NCI-H2196 (cell line): ENCODE measurements around the gene TIPARP.

ENCODE experiments used
- DNase-seq: peaks from one replicate; lab custom pipeline; 2025; ENCODE audit not compliant: unreplicated experiment; lab: John Stamatoyannopoulos, UW

Gene TIPARP, protein sequence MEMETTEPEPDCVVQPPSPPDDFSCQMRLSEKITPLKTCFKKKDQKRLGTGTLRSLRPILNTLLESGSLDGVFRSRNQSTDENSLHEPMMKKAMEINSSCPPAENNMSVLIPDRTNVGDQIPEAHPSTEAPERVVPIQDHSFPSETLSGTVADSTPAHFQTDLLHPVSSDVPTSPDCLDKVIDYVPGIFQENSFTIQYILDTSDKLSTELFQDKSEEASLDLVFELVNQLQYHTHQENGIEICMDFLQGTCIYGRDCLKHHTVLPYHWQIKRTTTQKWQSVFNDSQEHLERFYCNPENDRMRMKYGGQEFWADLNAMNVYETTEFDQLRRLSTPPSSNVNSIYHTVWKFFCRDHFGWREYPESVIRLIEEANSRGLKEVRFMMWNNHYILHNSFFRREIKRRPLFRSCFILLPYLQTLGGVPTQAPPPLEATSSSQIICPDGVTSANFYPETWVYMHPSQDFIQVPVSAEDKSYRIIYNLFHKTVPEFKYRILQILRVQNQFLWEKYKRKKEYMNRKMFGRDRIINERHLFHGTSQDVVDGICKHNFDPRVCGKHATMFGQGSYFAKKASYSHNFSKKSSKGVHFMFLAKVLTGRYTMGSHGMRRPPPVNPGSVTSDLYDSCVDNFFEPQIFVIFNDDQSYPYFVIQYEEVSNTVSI

DNA sequence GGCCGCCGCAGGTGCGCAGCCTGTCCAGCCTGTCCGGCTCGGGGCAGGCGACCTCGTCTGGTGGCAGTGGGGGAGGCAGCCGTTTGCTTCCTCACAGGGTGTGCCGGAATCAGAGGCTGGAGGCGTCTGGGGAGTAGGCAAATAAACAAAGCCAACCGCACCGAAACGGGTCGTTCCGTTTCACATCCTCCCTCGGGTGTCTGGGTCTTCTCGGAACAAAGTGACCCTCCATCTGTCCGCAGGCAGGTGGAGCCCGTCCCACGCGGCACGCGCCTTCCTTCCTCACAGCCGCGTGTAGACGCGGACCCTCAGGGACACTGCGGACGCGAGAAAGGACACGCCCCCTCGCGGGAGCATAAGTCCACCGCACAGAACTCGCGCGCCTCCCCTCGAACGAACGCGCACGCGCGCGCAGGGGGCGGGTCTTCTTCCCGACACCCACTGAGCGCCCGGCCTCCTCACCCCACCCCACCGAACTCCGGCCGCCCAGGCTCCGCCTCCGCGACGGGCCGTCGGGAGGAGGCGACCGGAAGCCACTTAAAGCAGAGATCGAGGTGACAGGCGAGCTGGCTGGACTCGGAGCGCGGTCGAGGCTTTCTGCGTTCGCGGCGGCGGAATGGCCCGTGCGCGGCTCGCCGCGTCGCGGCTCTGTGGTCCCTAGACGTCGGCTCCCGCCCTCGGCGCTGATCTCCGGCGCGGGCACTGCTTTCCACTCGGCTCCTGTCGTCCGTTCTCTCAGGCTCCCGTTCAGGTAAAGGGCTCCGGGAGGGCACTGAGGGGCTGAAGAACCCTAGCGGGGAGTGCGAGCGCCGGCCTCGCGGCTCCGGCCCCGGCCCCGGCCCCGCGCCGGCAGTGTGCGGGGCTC lies at the start of gene TIPARP:
Gene TIPARP, plus strand, starts transcription at position 545 of the 865 bp plus-strand sequence. CDS start 3,108 bp downstream, outside the sequence.
- peak; percentile 100 for DNase-seq

DNA sequence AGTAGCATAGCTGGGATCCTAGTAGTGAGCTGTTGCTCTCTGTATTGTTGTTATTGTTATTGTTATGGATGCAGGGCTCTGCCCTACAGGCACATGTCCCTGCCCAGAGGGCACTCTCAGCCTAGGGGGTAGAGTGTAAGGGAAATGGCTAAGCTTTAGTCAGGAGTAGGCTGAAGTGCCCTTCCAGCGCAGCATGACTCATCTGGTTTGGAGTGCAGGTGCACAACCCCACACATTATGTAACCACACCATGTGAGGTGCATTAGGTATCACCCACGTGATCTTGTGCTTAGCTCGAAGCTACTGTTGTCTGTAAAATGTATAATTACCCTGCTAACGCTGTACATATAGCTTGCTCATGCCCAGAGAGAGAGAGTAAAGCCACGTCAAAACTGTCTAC lies 48.3 kb upstream of the TIPARP start:
- peak; percentile 42 for DNase-seq

DNA sequence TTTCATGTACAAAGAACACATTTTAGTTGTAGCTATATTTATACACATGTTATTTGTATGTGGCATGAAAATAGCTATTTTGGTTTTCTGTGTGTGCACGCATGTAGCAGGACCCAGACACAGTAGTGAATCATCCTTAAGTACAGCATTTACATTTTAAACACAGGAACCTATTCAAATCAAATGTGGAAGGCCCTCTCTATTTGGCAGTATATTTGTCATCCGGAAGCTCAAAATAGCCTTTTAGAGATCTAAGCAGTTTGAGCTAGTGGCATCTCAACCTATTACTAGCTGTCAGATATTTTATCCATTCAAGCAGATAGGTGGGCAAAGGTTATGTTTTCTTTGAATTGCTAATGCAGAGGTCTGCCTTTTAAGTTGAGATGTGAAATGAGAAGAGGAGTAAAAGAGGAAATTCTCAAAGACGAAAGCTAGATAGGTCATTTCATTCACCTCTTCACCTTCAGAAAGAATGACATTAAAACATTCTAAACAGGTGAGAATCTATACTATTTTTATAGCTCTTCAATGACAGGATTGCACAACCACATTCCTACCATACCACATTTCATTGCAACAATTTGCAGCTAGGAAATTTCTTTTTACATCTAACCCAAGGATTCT lies 46.3 kb upstream of the TIPARP start:
- no peak for DNase-seq

DNA sequence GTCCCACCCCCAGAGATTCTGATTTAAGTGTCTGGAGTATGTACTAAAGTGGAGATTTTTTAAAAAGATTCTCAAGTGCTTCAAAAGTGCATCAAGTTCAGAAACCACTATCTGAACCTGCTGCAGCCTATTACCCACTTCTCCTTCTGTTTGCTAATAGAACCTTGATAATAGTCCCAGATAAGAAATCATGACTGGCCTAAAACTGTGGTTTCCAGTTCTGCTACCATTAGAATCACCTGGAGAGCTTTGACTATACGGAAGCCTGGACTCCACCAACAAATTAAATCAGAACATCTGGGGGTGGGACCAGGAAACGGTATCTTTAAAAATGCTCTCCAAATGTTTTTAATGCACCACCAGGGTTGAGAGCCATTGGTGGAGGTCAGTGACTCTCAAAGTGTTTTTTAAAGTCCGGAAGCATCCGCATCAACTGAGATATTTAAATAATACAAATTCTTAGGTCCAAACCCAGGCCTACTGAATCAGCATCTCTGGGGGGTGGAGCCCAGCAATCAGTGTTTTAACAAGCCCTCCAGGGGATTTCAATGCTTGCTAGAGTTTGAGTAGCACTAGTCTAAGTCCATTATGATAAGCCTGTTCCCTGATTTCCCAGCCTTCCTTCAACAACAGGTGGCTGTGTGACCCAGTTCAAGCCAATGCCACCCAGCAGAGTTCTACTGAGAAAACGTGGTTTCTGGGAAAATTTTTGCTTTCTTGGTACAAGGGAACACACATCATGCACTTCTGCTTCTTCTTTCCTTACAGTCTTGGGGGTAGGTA lies 45.4 kb upstream of the TIPARP start:
- DNase-seq = no peak

DNA sequence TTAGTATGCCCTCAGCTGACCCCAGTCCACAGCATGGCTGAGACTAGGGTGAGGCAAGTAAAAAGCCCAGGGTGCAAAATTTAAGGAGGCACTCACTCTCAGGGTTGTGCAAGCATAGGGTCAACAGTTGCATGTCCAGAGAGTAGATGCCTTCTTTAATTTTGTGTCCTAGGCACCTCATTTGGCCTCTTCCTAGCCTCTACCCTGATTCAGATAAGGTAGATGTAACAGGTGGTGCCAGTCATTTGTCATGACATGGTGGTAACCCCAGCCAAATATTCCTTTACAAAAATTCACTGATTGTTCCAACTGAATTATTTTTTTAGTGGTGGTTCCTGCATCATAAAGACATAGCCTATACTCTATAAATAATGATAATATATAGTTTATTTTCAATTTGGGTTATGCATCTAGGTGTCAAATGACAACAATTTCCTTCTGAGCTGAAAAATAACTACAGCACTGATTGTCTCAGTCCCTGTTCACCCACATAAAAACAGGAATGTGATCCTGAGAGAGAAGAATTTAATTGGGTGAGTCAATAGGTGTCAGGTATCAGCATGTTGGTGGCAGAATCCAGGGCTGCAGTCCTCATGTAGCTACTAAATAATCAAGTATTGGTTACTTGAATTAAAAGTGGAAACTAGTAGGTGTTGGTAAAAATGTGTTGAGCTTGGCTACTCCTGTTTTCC lies 44.2 kb upstream of the TIPARP start:
- DNase-seq = no peak

DNA sequence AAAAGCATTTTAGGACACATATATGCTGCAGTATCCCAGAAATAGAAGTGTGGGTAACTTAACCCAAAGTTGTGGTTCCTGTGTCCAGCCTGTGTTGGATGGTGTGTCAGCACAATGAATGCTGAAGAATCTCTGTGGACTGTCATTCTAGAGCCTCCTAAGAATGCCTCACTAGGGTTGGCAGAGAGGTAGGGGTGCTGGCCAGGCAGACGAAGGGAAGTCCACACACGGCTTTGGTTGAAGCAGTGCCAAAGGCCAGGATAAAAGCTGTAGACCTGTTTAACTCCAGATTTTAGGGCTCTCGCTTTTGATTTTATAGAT lies 43.7 kb upstream of the TIPARP start:
- DNase-seq = no peak

DNA sequence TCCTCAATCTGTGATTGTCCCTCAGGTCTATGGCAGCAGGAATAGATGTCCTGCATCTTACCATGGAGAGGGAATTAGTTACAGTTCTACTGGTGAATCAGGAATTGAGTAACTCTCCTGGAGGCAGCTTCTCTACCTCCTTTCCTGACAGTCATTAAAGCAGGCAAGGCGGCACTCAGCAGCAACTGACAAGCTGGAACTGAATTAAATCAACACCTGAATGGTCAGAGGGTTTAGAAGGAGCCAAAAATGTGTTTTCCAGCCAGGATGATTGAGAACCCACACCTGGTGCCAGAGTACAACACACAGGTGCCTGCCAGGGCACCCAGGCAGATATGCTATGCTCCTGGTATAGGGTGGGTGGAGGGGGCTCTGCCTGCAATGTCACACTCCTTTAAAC lies 43.1 kb upstream of the TIPARP start:
- no peak for DNase-seq

DNA sequence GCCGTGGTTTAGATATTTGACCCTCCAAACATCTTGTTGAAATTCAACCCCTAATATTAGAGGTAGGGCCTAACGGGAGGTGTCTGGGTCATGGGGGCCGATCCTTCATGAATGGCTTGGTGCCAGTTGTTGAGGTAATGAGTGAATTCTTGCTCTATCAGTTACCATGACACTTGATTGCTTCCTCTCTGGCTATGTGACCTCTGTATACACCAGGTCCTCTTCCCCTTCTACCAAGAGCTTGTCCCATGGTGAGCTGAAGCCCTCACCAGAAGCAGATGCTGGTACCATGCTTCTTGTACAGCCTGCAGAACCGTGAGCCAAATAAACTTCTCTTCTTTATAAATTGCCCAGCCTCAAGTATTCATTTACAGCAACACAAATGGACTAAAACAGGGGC lies 41.8 kb upstream of the TIPARP start:
- no peak for DNase-seq

DNA sequence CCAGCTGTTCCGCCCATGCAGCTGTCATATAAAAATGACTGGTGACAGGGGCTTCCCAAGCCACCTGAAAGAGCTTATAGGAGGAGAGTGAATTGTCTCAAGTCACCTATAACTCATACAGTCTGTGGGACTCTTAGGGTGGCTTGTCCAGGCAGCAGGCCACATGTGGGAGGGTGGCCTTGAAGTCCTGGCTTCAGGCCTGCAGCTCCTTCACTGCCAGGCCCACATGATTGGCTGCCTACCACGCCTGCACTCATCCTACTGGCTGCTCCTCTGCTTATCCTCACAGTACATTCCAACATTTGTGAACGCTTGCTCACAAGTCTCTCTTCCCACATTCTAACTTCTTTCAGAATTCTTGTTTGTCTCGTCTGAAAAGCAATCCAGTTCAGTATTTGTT lies 41.1 kb upstream of the TIPARP start:
- DNase-seq = no peak

DNA sequence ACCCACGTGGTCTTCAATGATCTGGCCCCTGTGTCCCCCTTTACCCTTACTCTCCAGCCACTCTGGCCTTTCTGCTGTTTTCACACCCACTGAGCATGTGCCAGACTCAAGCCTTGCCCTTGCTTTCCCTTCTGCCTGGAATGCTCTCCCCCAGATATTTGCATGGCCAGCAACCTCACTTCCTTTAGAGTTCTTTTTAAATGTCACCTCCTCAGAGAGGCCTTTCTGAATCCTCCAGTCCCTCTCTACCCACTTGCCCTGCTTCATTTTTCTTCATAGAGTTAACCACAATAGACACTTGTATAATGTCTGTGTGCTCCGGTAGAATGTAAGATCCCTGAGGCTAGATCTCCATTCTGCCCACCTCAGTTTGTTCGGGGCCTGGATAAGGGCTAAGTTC lies 39.4 kb upstream of the TIPARP start:
- DNase-seq = no peak

DNA sequence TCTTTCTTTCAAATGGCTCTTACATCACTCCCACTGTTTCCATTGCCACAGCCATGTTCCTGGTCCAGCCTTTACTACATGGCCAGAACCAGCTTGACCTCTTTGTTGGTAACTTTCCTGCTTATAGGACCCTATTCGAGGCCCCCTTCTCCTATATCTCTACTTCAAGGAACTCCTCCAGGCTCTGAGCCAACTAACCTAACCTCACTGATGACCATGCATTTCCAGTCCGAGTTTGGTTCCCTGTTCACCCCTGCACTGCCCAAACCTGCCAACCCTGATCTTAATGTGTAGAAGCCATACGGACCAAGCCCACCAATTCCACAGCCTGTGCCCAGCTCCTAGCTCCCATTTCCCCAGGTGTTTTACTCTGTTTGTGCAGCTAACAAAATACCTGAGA lies 38.4 kb upstream of the TIPARP start:
- DNase-seq = no peak

DNA sequence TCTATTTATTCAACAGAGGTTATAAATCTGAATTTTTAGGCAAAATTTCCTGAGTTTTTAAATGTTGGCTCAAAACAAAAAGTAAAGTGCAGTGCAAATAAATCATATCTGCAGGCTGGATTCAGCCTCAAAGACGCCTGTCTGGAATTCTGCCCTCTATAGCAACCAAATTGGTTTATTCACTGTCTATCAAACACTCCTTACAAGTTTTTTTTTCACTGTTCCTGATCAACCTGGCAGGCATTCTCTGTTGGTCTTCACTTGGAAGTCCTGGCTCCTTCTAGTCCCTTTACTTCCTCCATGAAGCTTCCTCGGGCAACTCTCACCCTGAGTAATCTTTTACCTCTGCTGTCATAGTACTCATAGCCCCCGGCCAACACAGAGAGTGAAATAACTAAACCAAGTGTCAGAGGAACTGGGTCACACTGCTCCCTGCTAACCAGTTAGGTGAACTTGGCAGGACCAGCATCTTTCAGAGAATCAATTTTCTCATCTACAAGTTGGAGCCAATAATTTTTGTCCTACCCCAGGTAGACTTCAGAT lies 36.8 kb upstream of the TIPARP start:
- no peak for DNase-seq

DNA sequence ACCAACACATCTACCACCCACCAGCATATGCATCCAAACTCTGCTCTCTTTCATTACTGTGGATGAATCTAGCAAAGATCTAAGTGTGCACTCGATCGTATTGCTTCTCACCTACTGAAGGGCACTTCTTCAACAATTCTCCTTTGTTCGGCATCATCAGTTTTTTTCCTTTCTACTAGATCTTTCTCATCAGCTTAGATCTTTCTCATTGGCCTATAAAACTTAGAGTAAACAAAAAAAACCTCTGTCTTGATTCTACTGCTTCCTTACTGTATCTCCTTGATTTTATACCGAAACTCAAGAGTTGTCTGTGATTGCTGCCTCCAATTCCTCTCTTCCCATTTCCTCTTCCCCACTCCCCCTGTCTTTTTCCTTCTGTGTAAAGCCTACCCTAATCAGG lies 36.1 kb upstream of the TIPARP start:
- DNase-seq = no peak

DNA sequence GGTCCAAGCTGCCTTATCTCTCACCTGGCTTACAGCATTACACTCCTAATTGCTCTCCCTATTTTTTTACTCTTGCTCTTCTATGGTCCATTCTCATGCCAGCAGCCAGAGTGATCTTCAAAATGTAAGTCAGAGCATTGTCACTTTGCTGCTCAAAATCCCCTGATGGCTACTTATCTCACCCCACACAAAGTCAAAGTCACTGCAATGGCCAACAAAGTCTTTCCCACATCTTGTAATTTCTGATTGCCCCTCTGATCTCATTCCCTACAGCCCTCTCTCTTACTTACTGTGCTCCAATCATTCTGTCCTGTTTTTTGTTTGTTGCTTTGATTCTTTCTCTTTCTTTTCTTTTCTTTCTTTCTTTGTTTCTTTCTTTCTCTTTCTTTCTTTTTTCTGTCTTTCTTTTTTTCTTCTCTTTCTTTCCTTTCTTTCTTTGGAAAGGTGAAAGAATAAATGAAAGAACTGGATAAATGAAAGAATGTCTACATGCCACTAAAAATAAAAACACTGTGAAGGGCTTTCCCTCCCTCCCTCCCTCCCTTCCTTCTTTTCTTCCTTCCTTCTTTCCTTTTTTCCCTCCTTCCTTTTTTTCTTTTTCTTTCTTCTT lies 34.9 kb upstream of the TIPARP start:
- DNase-seq = no peak

DNA sequence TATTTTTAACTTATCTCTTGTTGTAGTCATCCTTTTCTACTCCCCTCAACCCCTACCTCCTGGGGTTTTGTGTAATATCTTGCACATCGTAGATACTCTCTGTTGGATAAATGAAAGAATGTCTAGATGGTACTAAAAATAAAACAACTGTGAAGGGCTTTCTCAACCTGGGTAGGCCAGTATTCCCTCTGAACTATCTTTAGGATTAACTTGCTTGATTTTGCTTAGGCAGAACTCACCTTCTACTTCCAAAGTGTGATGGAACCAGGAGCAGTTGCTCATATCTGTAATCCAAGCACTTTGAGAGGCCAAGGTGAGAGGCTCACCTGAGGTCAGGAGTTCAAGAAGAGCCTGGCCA lies 32.8 kb upstream of the TIPARP start:
- DNase-seq = no peak

DNA sequence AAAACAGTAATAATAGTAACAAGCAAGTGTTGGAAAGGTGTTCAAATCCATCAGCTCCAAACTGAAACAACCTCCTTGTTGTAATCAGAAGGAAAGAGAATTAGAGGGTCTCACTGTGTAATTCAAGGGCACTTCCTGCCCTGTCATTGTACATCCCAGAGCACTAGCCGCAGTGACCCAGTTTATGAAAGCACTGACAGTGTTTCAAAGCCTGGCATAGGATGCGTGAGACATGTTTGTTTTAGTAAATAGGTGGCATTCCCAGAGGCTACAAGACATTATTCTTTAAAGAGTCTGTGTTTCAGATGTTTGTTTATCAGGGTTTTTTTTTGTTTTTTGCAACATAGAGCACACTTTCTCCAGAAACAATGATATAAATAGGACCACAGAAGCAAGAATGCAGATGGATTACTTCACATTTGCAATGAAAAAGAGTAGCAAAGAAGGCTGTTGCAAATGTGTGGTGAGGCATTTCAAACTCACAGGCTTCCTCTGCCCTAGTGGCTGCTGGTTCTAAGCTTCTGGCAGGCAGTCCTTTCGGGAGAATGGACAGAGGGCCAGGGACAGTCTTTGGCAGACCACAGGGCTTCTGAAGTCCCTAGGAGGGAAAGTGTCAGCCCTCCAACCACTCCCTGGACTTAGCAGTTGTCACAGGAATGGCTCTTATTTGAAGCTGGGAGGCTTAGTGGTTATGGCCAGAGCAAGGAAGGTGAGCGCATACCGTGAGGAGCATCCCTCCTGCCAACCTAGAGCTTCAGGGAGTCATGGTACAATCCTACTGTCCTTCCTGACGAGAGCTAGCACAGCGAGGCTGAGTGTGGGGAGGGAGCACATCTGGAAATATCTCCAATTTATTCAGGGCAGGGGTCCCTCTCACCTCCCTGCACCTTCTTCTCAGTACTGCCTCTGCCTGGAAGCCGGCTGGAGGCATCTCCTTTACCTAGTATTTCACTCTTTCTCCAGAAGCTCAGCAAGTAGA lies 31.4 kb upstream of the TIPARP start:
- no peak for DNase-seq

DNA sequence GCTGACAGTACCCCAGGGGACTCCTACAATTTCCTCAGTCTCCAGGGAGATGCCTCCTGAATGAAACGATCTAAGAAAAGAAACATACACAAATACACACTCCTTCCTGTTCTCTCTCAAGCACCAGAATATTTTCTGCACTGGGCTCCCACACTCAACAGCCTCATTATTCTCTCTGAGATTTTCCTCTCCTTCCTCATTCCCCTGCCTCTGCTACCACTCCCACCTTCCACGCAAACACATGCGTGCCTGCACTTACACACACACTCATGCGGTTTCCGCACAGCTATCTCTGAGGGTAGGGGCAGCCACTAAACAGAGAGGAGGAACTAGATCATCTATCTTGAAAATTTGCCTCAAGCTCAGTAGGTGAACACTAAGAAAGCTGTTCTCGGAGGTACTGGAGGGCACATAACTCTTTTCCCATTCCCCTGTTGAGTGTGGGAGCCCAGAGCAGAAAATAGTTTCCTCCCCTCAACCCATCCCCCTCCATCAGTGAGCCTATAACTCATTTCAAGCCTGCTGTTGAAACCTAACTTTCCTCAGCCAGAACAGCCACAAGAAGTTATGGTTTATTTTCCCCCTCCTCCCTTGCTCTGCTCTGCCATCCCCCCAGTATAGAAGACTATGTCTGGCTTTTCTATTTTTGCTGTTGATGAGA lies 30.5 kb upstream of the TIPARP start:
- no peak for DNase-seq

DNA sequence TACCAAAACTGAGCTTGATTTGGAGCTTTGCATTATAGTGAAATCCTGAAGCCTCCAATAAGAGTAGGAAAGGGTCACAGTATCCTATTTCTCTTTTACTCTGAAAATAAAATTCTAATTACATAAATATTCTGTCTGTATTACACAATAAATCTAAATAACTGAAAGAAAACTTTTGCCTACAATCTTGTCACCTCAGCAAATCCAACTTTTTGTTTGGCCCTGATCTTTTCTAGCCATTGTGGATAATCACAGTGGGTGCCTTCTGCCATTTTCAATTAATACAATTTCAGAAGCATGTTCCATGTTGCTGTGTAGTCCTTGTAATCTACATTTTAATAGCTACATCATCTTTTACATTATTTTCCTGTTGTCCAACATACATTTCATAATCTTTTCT lies 29.4 kb upstream of the TIPARP start:
- no peak for DNase-seq
